ENCODE measurements around the gene PRSS56. TPM values are rescaled to one million over a fixed set of nuclear protein-coding genes. Genes with fewer than 3 reads are reported as not detected.
A peak's percentile ranks its signal among the peaks of the same experiment; 100 is the strongest.

PRSS56 gene
- polyA plus RNA-seq, 3 donors = not detected

GRCh38 chr2:232563580-232563979, 43.4 kb downstream of the PRSS56 start:
- peaks cover 4% of the 10 kb centered on the region for H3K4me1 Mint-ChIP-seq
- H3K79me2 ChIP-seq (ENCODE audit: insufficient read depth, low read length) = no peaks in the 10 kb centered on the region
- H4K20me1 ChIP-seq (ENCODE audit: insufficient read depth, low read length) = peaks cover 73% of the 10 kb centered on the region
- no peak overlapping the region for H3K4me3 ChIP-seq (replicated peaks in 1 of 3; ENCODE audit: low read depth in 2 of 3, low read length in 3 of 3)
- peaks cover 90 to 99% of the 10 kb centered on the region in 2 donors for H3K36me3 ChIP-seq (replicated peaks in 1 of 2; ENCODE audit: control insufficient read depth in 1 of 2, insufficient read depth in 2 of 2, low read length in 2 of 2)
- H3K9me3 ChIP-seq (replicated peaks in 1 of 2; ENCODE audit: control insufficient read depth in 1 of 2, insufficient read depth in 1 of 2, low read length in 2 of 2) = no peaks in the 10 kb centered on the region
- no peak overlapping the region for H3K27ac ChIP-seq (ENCODE audit: low read depth in 1 of 2, low read length in 2 of 2)
- no peak for DNase-seq
- no peak overlapping the region for H3K4me2 ChIP-seq (replicated peaks; ENCODE audit: extremely low read depth, low read length, poor library complexity, severe bottlenecking)
- peaks cover 86 to 93% of the 10 kb centered on the region in 2 donors for H3K36me3 Mint-ChIP-seq
- no peak overlapping the region for H3K9ac ChIP-seq (ENCODE audit: insufficient read depth, low read length, poor library complexity, severe bottlenecking)
- no peak overlapping the region for H3K4me3 Mint-ChIP-seq
- no peaks in the 10 kb centered on the region for H3K9me3 Mint-ChIP-seq
- intact Hi-C loops (cut with micrococcal nuclease) = no loop called here
- no CpG with 5 or more reads among the region's 3 CpGs for WGBS (ENCODE audit: insufficient coverage)
- H2AFZ ChIP-seq (ENCODE audit: insufficient read depth, low read depth, low read length, poor library complexity, severe bottlenecking) = no peak overlapping the region
- TF ChIP-seq, protein P1, sequence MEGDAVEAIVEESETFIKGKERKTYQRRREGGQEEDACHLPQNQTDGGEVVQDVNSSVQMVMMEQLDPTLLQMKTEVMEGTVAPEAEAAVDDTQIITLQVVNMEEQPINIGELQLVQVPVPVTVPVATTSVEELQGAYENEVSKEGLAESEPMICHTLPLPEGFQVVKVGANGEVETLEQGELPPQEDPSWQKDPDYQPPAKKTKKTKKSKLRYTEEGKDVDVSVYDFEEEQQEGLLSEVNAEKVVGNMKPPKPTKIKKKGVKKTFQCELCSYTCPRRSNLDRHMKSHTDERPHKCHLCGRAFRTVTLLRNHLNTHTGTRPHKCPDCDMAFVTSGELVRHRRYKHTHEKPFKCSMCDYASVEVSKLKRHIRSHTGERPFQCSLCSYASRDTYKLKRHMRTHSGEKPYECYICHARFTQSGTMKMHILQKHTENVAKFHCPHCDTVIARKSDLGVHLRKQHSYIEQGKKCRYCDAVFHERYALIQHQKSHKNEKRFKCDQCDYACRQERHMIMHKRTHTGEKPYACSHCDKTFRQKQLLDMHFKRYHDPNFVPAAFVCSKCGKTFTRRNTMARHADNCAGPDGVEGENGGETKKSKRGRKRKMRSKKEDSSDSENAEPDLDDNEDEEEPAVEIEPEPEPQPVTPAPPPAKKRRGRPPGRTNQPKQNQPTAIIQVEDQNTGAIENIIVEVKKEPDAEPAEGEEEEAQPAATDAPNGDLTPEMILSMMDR (IDR thresholded peaks at IDR 0.05) = no peak
- no peaks in the 10 kb centered on the region for H3K4me1 ChIP-seq (ENCODE audit: control insufficient read depth in 1 of 2, insufficient read depth in 2 of 2, low read length in 2 of 2)
- H3K27ac Mint-ChIP-seq = no peak overlapping the region
- no peaks in the 10 kb centered on the region for H3K27me3 ChIP-seq (ENCODE audit: control insufficient read depth in 2 of 2, insufficient read depth in 2 of 2, low read length in 2 of 2)
- H3K27me3 Mint-ChIP-seq (ENCODE audit: low read depth in 3 of 3) = peaks cover 0 to 5% (median 0%) of the 10 kb centered on the region in 3 donors

DNA sequence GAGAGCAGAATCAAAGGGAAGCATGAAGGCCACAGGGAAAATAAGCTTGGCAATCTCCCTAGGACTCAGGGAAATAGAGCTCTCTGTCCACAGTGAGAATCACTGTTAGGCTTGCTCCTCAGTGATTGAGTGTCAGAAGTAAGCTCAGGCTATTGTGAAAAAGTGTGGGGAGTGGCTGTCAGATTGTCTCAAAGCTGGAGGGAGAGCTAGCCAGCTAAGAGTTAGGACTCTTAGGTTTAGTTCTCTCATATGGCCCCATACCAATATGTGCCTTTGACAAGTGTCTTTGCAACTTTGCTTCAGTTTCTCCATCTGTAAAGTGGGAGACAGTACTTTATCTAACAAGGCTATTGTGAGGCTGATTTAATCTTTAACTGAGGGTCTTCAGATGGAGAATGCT, 47.5 kb downstream of the PRSS56 start:
- TF ChIP-seq, protein P1 (IDR thresholded peaks at IDR 0.05) = no peak
- no peak overlapping the region for H3K9ac ChIP-seq (ENCODE audit: insufficient read depth, low read length, poor library complexity, severe bottlenecking)
- no peak overlapping the region for H3K4me3 ChIP-seq (replicated peaks in 1 of 3; ENCODE audit: low read depth in 2 of 3, low read length in 3 of 3)
- peaks cover 95 to 98% of the 10 kb centered on the region in 2 donors for H3K36me3 Mint-ChIP-seq
- no peaks in the 10 kb centered on the region for H3K27me3 ChIP-seq (ENCODE audit: control insufficient read depth in 2 of 2, insufficient read depth in 2 of 2, low read length in 2 of 2)
- no peaks in the 10 kb centered on the region for H3K9me3 ChIP-seq (replicated peaks in 1 of 2; ENCODE audit: control insufficient read depth in 1 of 2, insufficient read depth in 1 of 2, low read length in 2 of 2)
- H3K9me3 Mint-ChIP-seq = peaks cover 0 to 1% (median 0%) of the 10 kb centered on the region in 7 donors
- no peak overlapping the region for H3K27ac Mint-ChIP-seq
- H3K79me2 ChIP-seq (ENCODE audit: insufficient read depth, low read length) = no peaks in the 10 kb centered on the region
- H2AFZ ChIP-seq (ENCODE audit: insufficient read depth, low read depth, low read length, poor library complexity, severe bottlenecking) = no peak overlapping the region
- H3K4me1 Mint-ChIP-seq = peaks cover 4% of the 10 kb centered on the region
- H3K4me3 Mint-ChIP-seq = no peak overlapping the region
- peaks cover 0 to 4% (median 0%) of the 10 kb centered on the region in 3 donors for H3K27me3 Mint-ChIP-seq (ENCODE audit: low read depth in 3 of 3)
- no peak for DNase-seq
- H4K20me1 ChIP-seq (ENCODE audit: insufficient read depth, low read length) = peaks cover 62% of the 10 kb centered on the region
- H3K27ac ChIP-seq (ENCODE audit: low read depth in 1 of 2, low read length in 2 of 2) = peak overlapping the region in 1 of 2 donors; percentile 30
- H3K4me1 ChIP-seq (ENCODE audit: control insufficient read depth in 1 of 2, insufficient read depth in 2 of 2, low read length in 2 of 2) = no peaks in the 10 kb centered on the region
- no peak overlapping the region for H3K4me2 ChIP-seq (replicated peaks; ENCODE audit: extremely low read depth, low read length, poor library complexity, severe bottlenecking)
- peaks cover 92 to 99% of the 10 kb centered on the region in 2 donors for H3K36me3 ChIP-seq (replicated peaks in 1 of 2; ENCODE audit: control insufficient read depth in 1 of 2, insufficient read depth in 2 of 2, low read length in 2 of 2)
- intact Hi-C loops (cut with micrococcal nuclease) = no loop called here

All from CD14-positive monocyte (primary cell).